GM23338 (cell line): ENCODE data around the gene S100A12.

Experiments
- ZNF331 ChIP-seq: fragments of 250-450 bp; sonication (Bioruptor Pico); IDR thresholded peaks from 2 replicates; pipeline ENCODE4 v1.5.0; 2020; ENCODE audit warnings: low read depth, mild to moderate bottlenecking, moderate library complexity
- TF ChIP-seq, protein P1 (sequence below), 2 experiments: fragments of 200-600 bp in 1 of 2; sonication (generic) in 1 of 2; conservative IDR thresholded peaks; 2 replicates each; pipeline versions ENCODE4 v1.5.1 to v1.6.1; 2016 to 2017; ENCODE audit warnings: antibody characterized with exemption in 2 of 2, low read depth in 2 of 2, mild to moderate bottlenecking in 2 of 2, moderate library complexity in 1 of 2

DNA sequence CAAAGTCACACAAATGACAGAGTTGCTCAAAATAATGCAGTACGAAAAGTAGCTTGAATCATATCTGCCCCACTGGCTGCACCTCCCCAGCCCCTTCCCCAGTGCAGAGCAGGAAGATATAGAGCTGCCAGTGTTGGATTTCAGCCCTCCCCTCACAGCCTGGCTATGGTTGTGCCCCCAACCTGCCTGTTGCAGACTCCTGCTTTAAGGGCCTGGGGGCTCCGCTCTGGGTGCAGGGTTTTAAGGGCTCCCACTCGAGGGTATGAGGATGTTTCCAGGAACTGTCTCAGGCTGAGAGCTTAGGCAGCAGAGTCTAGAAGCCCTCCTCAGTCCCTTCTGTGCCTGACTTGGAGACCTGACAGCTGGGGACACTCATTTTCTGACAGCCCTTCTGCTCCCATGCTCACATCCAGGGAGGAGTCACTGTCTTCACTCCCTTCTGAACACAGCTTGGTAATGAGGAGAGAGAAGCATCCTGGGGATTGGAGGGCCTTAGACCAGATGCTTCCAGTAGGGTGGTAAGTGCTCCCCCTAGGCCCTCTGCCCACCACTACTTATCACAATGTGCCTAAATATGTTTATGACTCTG lies 13.1 kb downstream of the S100A12 start:
- TF ChIP-seq, protein P1, sequence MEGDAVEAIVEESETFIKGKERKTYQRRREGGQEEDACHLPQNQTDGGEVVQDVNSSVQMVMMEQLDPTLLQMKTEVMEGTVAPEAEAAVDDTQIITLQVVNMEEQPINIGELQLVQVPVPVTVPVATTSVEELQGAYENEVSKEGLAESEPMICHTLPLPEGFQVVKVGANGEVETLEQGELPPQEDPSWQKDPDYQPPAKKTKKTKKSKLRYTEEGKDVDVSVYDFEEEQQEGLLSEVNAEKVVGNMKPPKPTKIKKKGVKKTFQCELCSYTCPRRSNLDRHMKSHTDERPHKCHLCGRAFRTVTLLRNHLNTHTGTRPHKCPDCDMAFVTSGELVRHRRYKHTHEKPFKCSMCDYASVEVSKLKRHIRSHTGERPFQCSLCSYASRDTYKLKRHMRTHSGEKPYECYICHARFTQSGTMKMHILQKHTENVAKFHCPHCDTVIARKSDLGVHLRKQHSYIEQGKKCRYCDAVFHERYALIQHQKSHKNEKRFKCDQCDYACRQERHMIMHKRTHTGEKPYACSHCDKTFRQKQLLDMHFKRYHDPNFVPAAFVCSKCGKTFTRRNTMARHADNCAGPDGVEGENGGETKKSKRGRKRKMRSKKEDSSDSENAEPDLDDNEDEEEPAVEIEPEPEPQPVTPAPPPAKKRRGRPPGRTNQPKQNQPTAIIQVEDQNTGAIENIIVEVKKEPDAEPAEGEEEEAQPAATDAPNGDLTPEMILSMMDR (conservative IDR thresholded peaks at IDR 0.05; ENCODE audit: low read depth in 2 of 2) = no peak
- TF ChIP-seq ZNF331 = no peak
